Activated CD4-positive, alpha-beta T cell treated with anti-CD3 and anti-CD28 coated beads for 4 hours (primary cell): ENCODE data around the gene GOLGA8K.
"Not testable (repeated sequence)": the region's sequence is repeated elsewhere in the genome, so short reads cannot be mapped to it uniquely, and the experiment has no call there.

Experiments used
- DNase-seq, 2 donors: peaks; one replicate each; pipeline ENCODE4 v3.0.0-alpha.2; 2020

Gene GOLGA8K

GRCh38 chr15:32352748-32353147 is 50.3 kb downstream of the GOLGA8K start:
- not testable (repeated sequence) for DNase-seq

- DNase-seq, result not testable (repeated sequence)
Measured at GRCh38 chr15:32350563-32351220, 52.4 kb downstream of the GOLGA8K start.

GRCh38 chr15:32347037-32347436 is 56.1 kb downstream of the GOLGA8K start:
- DNase-seq, result not testable (repeated sequence)

GRCh38 chr15:32345978-32346547 is 57.0 kb downstream of the GOLGA8K start:
- not testable (repeated sequence) for DNase-seq

- DNase-seq, result not testable (repeated sequence)
Measured at GRCh38 chr15:32343921-32344320, 59.2 kb downstream of the GOLGA8K start.
